Urinary bladder (tissue), 4 donors: Measurements from ENCODE around the gene TBX5. TPM values are rescaled to one million over a fixed set of nuclear protein-coding genes. Genes with fewer than 3 reads are reported as not detected.

Experiments used
- DNase-seq: peaks from one replicate; pipeline ENCODE4 v3.0.0-alpha.2; 2015; ENCODE audit errors: extremely low spot score
- H3K27ac ChIP-seq: one replicate; pipeline ENCODE4 v1.5.1; 2013; ENCODE audit warnings: low read depth, mild to moderate bottlenecking, moderate library complexity
- H3K36me3 ChIP-seq: one replicate; pipeline ENCODE4 v1.6.1; 2013; ENCODE audit warnings: mild to moderate bottlenecking, moderate library complexity; ENCODE audit not compliant: insufficient read depth
- H3K4me1 ChIP-seq: one replicate; pipeline ENCODE4 v1.6.1; 2013; ENCODE audit warnings: mild to moderate bottlenecking, moderate library complexity; ENCODE audit not compliant: insufficient read depth
- H3K4me3 ChIP-seq: one replicate; pipeline ENCODE4 v1.5.1; 2013; ENCODE audit warnings: low read depth, low read length
- WGBS: extraction: QIAGEN DNeasy Blood & Tissue Kit; methylation state at CpG from one replicate; pipeline ENCODE4 v1.1.7; 2013; 5-methylcytosine and 5-hydroxymethylcytosine counted together
- polyA plus RNA-seq: library from polyadenylated mRNA; stranded (reverse); fragments of 200-250 nt; gene quantifications from one replicate; pipeline ENCODE4 v1.2.3, GENCODE V29; 2013
- total RNA-seq: library from RNA; depleted of rRNA; stranded (reverse); fragments of >200 nt; gene quantifications from one replicate; pipeline ENCODE4 v1.2.3, GENCODE V29; 2014
- donor health status: healthy with polysubstance abuse.
- donor health status: healthy.

TBX5 gene
- total and polyA plus RNA-seq, 2 donors = 6.2 to 12.9 TPM

GRCh38 chr12:114441545-114441944 is 35.6 kb upstream of the TBX5 start:
- Histone ChIP-seq H3K27ac (no peak overlapping the region), H3K36me3 (no peaks in the 10 kb centered on the region), H3K4me3 (no peak overlapping the region), H3K4me1 (no peaks in the 10 kb centered on the region)
- 32% methylated on average over 6 of the region's 6 CpGs for WGBS
- DNase-seq = no peak

DNA sequence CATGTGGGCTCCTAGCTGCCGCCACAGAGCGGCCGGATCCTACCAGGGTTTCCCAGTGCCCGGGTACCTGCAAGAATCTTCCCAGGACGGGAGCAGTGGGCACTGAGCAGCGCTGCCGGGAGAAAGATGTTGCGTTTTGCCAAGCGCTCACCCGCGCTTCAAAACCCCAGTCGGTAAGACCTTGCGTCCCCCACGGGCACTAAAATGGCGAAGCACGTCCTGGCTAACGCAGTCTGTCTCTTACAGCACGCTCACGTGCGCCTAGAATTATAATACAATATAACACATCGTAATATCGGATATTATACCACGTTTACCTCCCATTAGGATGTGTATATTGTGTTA is 35.1 kb upstream of the TBX5 start:
- H3K4me1 ChIP-seq = no peaks in the 10 kb centered on the region
- no peak overlapping the region for H3K27ac ChIP-seq
- no peak for DNase-seq
- no peak overlapping the region for H3K4me3 ChIP-seq
- 21% methylated on average over 23 of the region's 23 CpGs for WGBS
- no peaks in the 10 kb centered on the region for H3K36me3 ChIP-seq

DNA sequence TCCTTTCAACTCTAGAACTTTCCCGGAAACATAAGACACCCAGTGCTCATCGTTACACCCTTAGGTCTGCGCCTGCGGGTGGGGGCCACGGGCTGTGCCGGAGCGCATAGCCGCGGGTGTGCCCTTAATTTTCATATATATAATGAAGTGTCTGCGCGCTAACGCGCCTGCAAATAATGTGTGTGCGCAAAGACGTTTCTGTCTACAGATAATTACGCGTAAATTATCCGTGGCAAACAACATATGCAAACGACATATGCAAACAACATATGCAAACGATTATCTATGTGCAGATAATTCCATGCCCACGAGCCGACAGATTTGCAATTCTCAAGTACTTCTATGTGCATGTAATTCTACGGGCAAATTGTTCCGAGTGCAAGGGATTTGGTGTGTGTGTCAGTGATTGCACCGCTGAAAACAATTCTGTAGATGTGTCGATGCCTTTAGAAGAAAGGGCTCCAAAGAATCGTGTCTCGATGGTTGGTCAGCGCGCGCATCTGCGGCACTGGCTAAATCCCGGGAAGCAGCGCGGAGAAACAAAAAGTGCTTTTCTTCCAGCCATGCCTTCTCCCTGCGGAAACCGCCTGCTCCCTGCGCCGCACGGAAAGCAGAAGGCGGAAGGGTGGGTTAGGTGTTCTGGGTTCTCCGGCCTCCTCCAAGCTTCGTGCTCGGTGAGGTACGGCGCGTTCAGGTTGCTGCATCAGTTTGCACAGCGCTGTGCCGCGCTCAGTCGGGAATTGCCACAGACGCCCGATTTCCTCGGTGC is 34.5 kb upstream of the TBX5 start:
- 17% methylated on average over 54 of the region's 54 CpGs for WGBS
- Histone ChIP-seq H3K4me3 (no peak overlapping the region), H3K27ac (no peak overlapping the region), H3K36me3 (no peaks in the 10 kb centered on the region), H3K4me1 (no peaks in the 10 kb centered on the region)
- DNase-seq = no peak

GRCh38 chr12:114439817-114440216 is 33.9 kb upstream of the TBX5 start:
- no peak for DNase-seq
- 22% methylated on average over 19 of the region's 19 CpGs for WGBS
- Histone ChIP-seq H3K4me1 (no peaks in the 10 kb centered on the region), H3K4me3 (no peak overlapping the region), H3K27ac (no peak overlapping the region), H3K36me3 (no peaks in the 10 kb centered on the region)

DNA sequence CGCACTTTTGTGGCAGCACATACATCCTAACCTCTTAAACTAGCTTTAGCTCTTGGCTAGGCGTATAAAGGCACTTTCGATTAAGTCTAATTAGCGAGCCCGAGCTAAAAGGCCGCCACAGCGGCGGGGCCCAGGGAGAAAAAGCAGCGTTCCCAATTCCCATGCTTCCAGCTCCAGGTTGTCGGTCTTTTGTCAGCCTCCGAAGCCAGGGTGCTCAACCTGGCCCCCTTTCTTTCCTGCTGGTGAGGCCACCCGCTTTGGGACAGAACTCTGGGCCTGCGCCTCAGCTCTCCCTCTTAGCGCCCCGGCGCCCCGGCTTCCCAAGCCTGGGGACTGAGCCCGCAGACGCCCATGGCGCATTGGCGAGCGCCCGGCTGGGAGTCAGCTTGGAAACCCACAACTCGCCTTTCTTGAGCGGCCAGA is 33.3 kb upstream of the TBX5 start:
- Histone ChIP-seq H3K4me3 (no peak overlapping the region), H3K27ac (no peak overlapping the region)
- WGBS = 44% methylated on average over 25 of the region's 25 CpGs

DNA sequence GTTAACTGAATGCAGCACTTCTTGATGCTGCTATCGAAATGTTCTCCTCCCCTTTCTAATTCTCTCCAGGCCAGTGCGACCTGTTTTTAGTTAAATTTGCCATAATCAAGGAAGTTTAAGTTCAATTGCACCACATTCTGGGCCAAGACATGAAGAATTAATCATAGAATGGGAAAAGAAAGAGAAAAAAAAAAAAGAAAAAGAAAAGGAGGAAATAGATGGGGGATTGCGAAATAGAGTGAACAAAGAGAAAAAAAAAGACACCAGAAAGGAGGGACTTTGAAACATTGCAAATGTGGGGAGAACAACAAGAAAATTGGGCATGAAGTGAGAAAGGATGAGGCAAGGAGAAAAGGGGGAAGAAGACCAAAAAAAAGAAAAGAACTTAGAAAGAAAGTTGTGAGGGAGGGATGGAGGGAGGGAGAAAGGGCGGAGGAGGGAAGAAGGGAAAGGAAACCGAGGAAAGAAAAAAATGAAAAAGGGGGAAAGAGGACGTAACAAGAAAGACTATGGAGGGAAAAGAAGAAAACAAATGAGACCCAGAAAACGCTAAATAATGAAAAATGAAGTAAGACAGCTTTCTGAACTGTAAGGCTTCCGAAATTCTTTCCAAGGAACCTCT is 32.8 kb upstream of the TBX5 start:
- H3K27ac ChIP-seq = no peak overlapping the region
- no peaks in the 10 kb centered on the region for H3K36me3 ChIP-seq
- WGBS = 47% methylated on average over 8 of the region's 8 CpGs
- no peak for DNase-seq
- H3K4me3 ChIP-seq = no peak overlapping the region
- H3K4me1 ChIP-seq = no peaks in the 10 kb centered on the region

More for the DNA sequence above, 33.3 kb upstream of the TBX5 start:
- DNase-seq = no peak
- Histone ChIP-seq H3K36me3 (no peaks in the 10 kb centered on the region), H3K4me1 (no peaks in the 10 kb centered on the region)

DNA sequence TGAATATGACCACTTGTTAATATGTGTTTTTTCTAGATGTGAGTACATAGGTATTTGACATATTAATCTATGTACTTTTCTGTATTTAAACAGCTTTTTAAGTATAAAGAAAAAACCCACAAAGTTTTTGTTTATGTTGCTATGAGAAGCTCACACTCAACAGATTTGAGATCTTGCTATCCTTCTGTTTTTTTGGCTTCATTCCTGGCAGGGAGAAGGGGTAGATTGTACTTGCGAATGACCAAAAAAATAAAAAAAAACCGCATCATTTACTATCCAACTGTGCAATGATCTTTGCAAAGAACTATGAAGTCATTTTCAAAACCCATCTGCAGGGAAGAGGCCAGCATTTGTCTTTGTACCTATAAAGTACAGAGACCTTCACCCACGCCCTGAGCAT is 28.4 kb upstream of the TBX5 start:
- no peak overlapping the region for H3K4me3 ChIP-seq
- no peak overlapping the region for H3K27ac ChIP-seq
- H3K4me1 ChIP-seq = no peaks in the 10 kb centered on the region
- WGBS = 59% methylated on average over 3 of the region's 3 CpGs
- DNase-seq = no peak
- no peaks in the 10 kb centered on the region for H3K36me3 ChIP-seq

- DNase-seq = no peak
- no peaks in the 10 kb centered on the region for H3K4me1 ChIP-seq
- H3K4me3 ChIP-seq = no peak overlapping the region
- no peaks in the 10 kb centered on the region for H3K36me3 ChIP-seq
- no peak overlapping the region for H3K27ac ChIP-seq
- WGBS = 48% methylated on average over 1 of the region's 1 CpG
These were observed 26.0 kb upstream of the TBX5 start for GRCh38 chr12:114431902-114432301.

- no peaks in the 10 kb centered on the region for H3K36me3 ChIP-seq
- H3K4me3 ChIP-seq = no peak overlapping the region
- DNase-seq = no peak
- no peak overlapping the region for H3K27ac ChIP-seq
- no peaks in the 10 kb centered on the region for H3K4me1 ChIP-seq
- 64% methylated on average over 4 of the region's 4 CpGs for WGBS
These were observed 24.4 kb upstream of the TBX5 start for GRCh38 chr12:114430306-114430705.

GRCh38 chr12:114425031-114425626 is 19.2 kb upstream of the TBX5 start:
- no peak overlapping the region for H3K4me3 ChIP-seq
- H3K4me1 ChIP-seq = no peaks in the 10 kb centered on the region
- 45% methylated on average over 3 of the region's 3 CpGs for WGBS
- no peak overlapping the region for H3K27ac ChIP-seq
- DNase-seq = no peak
- H3K36me3 ChIP-seq = no peaks in the 10 kb centered on the region

GRCh38 chr12:114420944-114421335 is 15.0 kb upstream of the TBX5 start:
- 75% methylated on average over 4 of the region's 4 CpGs for WGBS
- Histone ChIP-seq H3K4me1 (no peaks in the 10 kb centered on the region), H3K36me3 (no peaks in the 10 kb centered on the region), H3K4me3 (no peak overlapping the region), H3K27ac (no peak overlapping the region)
- no peak for DNase-seq

- H3K27ac ChIP-seq = no peak overlapping the region
- DNase-seq = no peak
- no peak overlapping the region for H3K4me3 ChIP-seq
- no peaks in the 10 kb centered on the region for H3K36me3 ChIP-seq
- H3K4me1 ChIP-seq = no peaks in the 10 kb centered on the region
- WGBS = 68% methylated on average over 8 of the region's 8 CpGs
These were observed 14.4 kb upstream of the TBX5 start for GRCh38 chr12:114420182-114420943.

DNA sequence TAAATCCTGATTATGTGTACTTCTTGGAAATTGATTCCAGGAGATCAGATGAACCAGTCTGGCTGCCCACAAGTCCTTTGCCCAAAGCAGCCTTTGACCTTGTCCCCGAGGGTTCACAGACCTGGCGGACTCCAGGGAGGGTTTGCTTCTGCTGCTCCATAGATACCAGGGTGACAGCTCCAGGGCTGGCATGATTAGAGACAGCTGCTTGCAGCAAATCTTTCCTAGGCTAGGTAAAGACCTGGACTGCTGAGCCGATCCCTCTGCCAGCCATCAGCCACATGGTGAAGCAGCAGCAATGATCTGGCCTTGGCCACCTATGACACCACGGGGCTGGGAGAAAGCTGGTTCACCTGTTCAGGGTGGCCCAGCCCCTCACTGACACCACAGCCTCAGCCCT is 10.1 kb upstream of the TBX5 start:
- no peak for DNase-seq
- Histone ChIP-seq H3K27ac (no peak overlapping the region), H3K36me3 (no peaks in the 10 kb centered on the region), H3K4me1 (no peaks in the 10 kb centered on the region), H3K4me3 (no peak overlapping the region)
- 85% methylated on average over 4 of the region's 4 CpGs for WGBS

GRCh38 chr12:114415525-114415868 is 9.6 kb upstream of the TBX5 start:
- DNase-seq = no peak
- Histone ChIP-seq H3K27ac (no peak overlapping the region), H3K4me1 (no peaks in the 10 kb centered on the region), H3K4me3 (no peak overlapping the region), H3K36me3 (no peaks in the 10 kb centered on the region)
- WGBS = 70% methylated on average over 7 of the region's 7 CpGs
